GM11168 (cell line): ENCODE results near the gene CHURC1.
"Not testable (repeated sequence)": the region's sequence is repeated elsewhere in the genome, so short reads cannot be mapped to it uniquely, and the experiment has no call there.

Source experiments
- in situ Hi-C: fragments of 300-500 bp; cut with MboI; formaldehyde crosslinking; loops from one replicate; pipeline ENCODE4 v1.12.0; 2022; ENCODE audit warnings: low sequenced_read_pairs; ENCODE audit not compliant: unreplicated experiment

CHURC1 gene

DNA sequence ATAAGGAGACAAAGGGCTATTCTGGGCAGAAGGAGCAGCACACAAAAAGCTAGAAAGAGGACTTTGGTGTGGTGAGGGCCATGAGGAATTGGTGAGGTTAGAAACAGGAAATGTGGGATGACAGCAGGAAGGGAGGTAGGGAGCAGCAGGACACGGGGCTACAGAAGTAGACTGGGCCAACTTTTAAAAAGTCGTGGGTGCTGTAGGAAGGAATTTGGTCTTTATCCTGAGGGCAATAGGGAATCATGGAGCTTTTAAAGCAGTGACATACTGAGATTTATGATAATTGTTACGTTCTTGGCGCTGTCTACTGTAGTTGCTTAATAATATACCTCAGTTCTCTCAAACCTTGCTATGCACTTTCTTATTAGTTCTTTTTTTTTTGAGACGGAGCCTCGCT is 8.2 kb upstream of the CHURC1 start:
- in situ Hi-C loops: no loop called here

GRCh38 chr14:64910847-64911495 is 3.3 kb upstream of the CHURC1 start:
- in situ Hi-C loops: no loop called here

DNA sequence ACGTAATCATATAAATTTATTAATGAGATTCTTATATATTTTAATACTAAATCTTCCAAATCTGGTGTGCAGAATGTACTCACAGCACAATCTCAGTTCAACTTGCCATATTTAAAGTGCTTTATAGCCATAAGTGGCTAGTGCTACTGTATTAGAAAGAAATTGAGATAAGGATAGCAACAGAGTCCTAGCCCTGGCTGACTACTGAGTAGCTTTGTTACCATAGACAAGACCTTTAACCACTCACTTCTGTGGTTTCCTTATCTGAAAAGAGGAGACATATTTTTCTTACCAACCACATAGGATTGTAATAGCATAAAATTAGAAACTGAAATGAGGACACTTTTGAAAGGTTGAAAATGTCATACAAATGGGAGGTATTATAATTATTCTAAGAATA is 2.0 kb upstream of the CHURC1 start:
- in situ Hi-C loops: no loop called here

DNA sequence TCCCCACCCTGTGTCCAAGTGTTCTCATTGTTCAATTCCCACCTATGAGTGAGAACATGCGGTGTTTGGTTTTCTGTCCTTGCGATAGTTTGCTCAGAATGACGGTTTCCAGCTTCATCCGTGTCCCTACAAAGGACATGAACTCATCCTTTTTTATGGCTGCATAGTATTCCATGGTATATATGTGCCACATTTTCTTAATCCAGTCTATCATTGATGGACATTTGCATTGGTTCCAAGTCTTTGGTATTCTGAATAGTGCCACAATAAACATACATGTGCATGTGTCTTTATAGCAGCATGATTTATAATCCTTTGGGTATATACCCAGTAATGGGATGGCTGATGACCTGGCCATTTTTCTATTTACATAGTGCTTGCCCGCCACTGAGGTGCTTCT is 778 bp upstream of the CHURC1 start:
- in situ Hi-C loops: not testable (repeated sequence)

DNA sequence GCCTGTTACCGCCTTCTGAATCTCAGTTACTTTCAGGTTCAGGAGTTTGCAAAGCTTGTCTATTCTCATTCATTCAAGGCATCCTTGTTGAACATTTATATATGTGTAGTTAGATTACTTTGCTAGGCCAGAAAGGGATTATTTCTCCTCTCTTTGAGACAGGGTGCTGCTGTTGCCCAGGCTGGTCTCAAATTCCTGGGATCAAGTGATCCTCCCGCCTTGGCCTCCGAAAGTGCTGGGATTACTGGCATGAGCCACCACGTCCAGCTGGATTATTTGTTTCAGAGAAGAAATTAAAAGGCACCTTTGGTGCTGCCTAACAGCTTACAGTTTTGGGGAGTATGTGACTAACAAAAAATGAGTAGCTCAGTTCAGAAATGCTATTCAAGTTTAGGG is 772 bp downstream of the CHURC1 start:
- in situ Hi-C loops: no loop called here

DNA sequence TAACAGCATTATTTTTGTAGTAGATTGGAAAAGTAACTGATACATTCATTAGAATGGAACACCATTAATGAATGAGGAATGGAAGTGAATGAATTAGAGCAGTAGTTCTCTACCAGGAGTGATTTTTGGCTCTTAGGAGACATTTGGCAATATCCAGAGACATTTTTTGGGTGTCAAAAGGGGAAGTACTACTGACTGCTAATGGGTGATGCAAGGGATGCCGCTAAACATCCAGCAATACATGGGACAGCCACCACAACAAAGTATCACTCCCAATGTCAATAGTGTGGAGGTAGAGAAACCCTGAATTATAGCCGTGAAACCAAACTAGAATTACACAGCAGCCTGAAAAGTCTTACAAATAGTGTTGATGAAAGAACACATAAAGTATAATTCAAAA is 1.5 kb downstream of the CHURC1 start:
- in situ Hi-C loops: no loop called here

DNA sequence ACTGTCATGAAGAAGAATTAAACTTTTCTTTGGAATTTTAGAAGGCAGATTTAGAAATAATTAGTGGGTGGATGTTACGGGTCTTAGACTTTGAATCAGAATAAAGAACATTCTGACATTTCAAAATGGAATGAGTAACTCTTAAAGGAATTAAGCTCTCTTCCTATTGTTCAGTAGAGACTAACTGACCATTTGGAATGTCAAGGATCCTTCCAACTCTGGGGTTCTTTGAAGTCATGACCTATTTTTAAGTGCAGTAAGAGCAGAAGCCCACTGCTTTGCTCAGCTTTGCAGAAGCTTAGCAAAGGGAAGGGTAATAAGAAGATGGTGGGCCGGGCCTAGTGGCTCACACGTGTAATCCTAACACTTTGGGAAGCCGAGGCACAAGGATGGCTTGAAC is 4.0 kb downstream of the CHURC1 start:
- in situ Hi-C loops: no loop called here

- in situ Hi-C loops: no loop called here
Observed at GRCh38 chr14:64919215-64919614, 5.0 kb downstream of the CHURC1 start.

- in situ Hi-C loops: no loop called here
Observed at GRCh38 chr14:64919618-64920017, 5.4 kb downstream of the CHURC1 start.

GRCh38 chr14:64920465-64920864 is 6.2 kb downstream of the CHURC1 start:
- in situ Hi-C loops: no loop called here

GRCh38 chr14:64923015-64923414 is 8.8 kb downstream of the CHURC1 start:
- in situ Hi-C loops: no loop called here

GRCh38 chr14:64926398-64926995 is 12.2 kb downstream of the CHURC1 start:
- in situ Hi-C loops: no loop called here

DNA sequence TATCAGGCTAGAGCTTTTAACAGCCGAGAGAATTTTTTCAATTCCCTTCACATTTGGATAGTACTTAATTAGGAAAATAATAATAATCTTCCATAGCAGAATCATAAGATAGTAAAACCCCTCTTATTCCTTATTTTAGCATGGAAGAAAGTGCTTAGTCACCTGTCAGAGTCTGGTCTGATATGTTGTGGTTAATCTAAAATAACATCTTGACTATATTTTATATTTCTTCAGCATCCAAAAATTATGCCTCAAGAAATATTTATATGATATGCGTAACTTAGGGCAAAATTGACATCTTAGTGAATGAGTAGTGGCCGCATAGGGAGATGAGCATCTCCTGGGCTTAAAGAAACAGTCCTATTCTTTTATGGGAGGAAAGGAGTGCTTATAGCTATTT is 12.8 kb downstream of the CHURC1 start:
- in situ Hi-C loops: no loop called here

DNA sequence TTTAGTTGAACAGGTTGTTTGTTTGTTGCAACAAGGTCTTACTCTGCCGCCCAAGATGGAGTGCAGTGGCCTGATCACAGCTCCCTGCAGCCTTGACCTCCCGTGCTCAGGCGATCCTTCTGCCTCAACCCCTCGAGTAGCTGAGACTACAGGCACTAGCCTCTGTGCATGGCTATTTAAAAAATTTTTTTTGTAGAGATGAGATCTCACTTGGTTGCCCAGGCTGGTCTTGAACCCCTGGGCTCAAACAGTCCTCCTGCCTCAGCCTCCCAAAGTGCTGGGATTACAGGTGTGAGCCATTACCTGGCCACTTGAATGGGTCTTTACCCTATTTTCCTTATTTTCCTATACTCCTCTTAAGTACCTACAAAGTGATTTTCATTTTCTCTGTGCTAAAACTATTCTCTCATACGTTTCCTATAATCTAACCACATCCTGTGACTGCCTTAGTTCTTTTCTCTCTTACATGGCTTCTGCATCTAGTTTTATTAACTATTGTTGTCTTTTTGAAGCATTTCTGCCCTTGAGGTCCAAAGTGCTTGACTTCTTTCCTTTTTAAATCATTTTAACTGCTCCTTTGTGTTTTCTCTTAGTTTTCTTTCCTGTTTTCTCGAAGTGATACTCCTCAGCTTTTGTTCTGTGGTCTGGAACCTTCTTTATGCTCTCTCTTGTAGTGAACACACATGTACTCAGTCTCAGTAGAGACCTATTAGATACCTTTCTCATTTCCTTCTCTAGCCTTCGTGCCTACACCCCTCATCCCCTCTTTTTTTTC is 14.2 kb downstream of the CHURC1 start:
- in situ Hi-C loops: no loop called here

DNA sequence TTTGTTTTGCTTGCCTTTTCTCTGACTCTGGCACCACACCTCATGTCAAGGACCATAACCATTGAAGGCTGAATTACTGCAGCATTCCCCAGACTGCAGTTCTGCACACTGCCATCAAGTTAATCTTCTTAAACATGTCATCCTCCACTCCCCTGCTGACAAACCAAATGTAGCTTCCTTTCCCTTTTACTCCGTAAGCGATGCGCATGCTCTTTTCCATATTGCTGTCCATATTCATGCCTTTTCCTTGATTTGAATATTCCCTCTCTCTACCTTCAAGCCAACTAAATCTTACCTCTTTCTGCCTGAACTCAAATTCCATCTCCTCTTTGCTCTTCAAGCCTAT is 14.7 kb downstream of the CHURC1 start:
- in situ Hi-C loops: no loop called here

GRCh38 chr14:64930085-64930843 is 16.0 kb downstream of the CHURC1 start:
- in situ Hi-C loops: no loop called here

DNA sequence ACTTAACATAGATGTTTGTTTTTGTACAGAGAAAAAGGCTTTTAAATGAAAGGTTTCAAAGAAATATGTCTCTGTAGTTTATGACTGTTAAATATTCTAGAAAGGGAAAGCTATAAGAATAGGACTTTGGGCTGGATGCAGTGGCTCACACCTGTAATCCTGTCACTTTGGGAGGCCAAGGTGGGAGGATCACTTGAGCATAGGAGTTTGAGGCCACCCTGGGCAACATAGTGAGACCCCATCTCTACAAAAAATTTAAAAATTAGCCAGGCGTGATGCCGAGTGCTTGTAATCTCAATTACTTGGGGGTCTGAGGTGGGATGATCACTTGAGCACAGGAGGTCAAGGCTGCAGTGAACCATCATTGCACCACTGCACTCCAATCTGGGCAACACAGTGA is 16.9 kb downstream of the CHURC1 start:
- in situ Hi-C loops: no loop called here

DNA sequence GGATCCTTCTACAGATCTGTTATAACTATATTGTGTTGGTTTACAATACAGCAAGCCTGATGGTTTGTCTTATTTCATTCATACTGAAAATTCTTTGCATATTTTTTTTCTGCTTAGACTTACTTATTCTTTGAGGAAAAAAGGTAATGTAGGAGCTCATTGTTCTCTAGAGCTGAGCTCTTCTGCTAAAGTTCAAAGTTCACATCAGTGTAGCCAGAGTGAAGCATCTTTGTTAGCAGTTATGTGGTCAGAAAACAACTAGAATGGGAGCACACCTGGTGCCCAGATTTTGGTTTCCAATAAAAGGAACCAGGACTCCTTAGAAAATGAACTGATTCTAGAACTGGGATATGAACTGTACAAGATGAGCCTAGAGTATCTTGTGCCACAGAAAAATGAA is 18.0 kb downstream of the CHURC1 start:
- in situ Hi-C loops: no loop called here

- in situ Hi-C loops: no loop called here
Observed at GRCh38 chr14:64934338-64934929, 20.2 kb downstream of the CHURC1 start.

DNA sequence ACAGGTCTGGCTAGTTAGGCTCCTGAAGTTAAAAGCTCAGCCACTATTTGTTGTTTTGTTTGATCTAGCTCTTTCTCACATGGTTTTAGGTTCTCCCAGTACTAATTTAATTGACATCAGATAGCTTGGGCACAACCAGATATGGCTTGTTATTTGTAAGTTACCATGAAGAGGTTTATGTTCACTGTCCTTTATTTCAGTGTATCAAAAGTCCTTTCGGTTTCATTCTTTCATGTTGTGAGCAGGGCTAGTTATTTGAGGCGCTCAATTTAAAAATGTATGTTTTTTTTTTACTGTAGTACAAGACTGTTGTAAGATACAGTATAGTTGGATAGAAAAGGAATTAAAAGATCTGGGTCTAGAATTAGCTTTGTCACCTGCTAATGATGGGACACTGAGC is 21.3 kb downstream of the CHURC1 start:
- in situ Hi-C loops: no loop called here
